HG03064 (cell line): ENCODE results near the gene ISM1.

Experiments
- ATAC-seq: cut with Tn5 transposase; IDR thresholded peaks from one replicate; pipeline ENCODE4 v1.9.1; 2021; ENCODE audit warnings: low read depth; ENCODE audit not compliant: unreplicated experiment

ISM1 gene

DNA sequence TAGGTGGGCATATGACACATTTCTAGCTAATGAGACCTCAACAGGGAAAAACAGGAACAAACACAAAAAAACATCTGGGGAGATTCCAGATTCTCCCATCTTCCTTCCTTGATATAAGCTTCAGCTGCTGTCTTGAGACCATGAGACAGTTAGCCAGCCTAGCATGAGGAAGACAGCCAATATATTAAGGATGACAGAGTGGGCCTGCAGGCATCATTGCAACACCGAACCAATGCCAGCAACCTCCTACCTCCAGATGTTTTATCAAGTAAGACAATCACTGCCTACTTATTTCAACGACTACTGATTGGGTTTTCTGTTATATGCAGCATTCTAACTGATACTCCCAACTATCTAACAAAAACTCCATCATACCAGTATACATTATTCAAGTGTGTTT, 119.0 kb downstream of the ISM1 start:
- ATAC-seq, result no peak

DNA sequence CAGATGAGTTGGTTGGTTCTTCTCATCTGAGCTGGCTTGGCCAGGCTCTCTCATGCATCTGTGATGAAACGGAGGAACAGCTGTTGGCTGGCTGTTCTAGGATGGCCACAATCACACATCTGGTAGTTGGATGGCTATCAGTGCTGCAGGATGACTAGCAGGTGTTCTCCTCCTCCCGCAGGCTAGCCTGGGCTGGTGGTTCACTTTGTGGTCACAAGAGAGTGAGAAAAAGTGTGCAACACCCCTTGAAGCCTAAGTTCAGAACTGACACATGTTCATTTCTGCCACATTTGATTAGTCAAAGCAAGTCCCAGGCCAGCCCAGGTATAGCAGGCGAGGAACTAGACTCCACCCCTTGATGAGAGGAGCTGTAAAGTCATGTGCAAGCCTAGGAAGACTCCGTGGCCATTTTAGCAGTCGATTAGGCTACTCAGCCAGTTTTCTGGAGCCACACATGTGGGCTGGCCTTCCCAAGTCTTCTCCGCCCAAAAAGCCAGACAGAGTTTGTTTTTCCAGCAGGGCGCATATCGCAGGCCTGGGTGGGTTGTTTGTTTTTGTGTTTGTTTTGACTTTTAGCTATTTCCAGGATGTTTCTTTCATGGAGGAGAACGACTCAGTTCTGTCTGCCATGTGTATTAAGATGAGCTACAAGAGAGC, 120.8 kb downstream of the ISM1 start:
- no peak for ATAC-seq

DNA sequence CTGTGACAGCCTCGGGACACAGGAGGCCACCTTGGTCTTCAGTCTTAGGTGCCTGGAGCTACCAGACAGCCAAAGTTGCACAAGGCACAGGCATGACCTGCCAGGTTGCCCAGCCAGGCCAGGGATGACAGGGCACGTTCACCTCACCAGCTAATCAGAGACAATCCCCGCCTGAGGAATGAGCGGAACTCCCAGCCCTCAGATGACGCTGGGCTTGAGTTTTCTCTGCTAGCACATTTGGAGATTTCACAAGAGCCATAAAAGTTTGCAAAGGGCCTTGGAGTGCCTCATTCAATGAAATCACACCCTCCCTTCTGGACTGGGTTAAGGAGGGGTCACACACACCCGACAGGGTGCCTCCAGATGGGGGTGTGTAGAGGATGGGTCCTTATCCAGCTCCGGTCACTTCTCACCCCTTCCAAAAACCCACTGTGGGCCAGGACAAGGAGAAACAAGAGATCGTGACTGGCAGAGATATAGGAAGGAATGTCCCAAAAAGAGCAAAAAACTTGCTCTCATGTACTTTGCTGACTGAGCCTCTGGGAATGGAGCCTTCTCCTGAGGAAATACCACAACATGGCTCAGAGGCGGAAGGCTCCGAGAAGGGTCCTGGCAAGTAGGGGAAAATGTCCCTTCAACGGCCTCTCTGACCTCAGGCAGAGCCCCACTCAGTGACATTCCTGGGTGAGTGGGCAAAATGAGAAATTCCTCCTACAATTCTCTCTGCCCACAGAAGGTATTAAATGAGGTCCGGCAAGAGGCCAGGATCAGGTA, 121.6 kb downstream of the ISM1 start:
- no peak for ATAC-seq

DNA sequence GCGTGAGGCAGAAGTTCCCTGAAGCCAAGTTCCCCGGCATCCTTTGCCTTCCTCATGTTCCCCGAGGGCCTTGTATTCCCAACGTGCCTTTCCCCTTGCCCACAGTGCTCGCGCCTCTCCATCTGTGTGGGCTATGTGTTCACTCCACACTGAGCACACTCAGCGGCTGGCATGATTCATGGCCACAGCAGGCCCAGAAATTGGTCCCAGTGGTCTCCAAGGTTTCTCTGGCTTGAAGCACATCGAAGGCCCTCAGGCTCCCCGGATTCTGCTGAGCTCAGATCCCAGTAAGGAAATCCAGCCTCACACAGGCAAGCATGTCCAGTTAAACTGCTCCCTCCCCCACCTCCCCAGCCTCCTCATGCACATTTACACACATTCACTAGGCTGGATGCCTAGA, 123.6 kb downstream of the ISM1 start:
- no peak for ATAC-seq

DNA sequence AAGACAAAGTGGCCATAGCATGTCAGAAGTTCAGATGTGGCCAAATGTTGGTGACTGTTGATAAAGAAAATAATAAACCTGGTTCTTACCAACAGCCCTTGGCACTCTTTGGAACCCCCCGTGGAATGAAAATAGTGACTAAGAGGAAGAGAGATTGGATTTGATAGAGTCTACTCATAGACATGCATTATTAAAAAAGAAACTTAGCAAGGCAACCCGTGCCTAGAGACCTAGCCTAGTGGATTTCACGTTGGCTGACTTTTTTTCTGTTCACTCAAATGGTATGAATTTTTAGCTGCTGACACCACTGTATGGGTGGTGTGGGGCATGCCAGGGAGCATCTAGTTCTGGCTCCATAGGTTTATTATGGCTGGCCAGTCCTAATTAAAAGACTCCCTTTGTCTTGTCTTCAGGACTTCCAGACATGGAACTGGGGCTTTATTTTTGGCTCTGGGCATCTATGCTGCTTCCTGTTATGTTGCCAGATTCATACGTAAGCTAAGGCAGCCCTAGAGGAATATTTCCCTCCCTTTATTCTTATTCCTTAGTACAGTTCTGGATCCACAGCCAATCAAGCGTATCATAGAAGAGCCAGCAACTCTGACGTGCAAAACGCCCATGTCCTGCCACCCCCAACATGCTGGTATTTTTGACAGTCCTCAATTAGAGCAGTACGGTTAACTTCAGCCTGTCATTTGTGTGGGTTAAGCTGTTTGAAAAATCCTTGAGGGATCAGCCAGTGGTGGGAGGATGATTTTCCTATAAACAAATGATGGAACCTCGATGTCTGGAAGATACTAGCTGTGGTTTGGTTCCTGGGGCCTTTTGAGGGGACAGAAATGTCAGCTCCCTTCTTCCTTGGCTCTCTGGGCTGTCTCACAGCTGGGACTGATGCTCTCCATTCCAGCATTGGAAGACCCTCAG, 127.5 kb downstream of the ISM1 start:
- no peak for ATAC-seq

DNA sequence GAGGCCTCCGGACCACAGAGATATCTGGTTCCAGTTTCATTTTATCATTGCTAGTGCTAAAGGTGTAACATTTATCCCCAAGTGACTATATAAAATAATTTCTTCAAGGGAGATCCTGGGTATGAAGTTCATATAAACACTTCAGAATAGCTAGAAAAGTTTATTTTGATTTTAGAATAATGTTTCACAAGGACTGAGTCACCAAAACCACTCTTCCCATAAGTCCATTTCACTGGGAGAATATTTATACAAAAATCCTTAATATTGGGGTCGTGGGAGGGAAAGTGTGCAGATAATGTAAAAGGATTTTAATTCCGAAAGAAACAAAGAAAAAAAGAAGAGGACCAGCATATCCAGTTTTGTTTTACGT, 128.1 kb downstream of the ISM1 start:
- no peak for ATAC-seq
